ENCODE results near the gene RAD51B.

RAD51B gene

GRCh38 chr14:68672609-68673285, 853.2 kb downstream of the RAD51B start:
- Mint-ChIP-seq H3K27ac (peak overlapping the region; percentile 4), H3K36me3 (ENCODE audit: low read depth) (no peaks in the 10 kb centered on the region), H3K9me3 (no peaks in the 10 kb centered on the region), H3K27me3 (no peaks in the 10 kb centered on the region), H3K4me1 (ENCODE audit: low read depth) (peaks cover 26% of the 10 kb centered on the region), H3K4me3 (no peak overlapping the region)

- Mint-ChIP-seq H3K4me1 (ENCODE audit: low read depth) (peaks cover 32% of the 10 kb centered on the region), H3K27ac (no peak overlapping the region), H3K9me3 (no peaks in the 10 kb centered on the region), H3K36me3 (ENCODE audit: low read depth) (no peaks in the 10 kb centered on the region), H3K27me3 (no peaks in the 10 kb centered on the region), H3K4me3 (no peak overlapping the region)
Measured at GRCh38 chr14:68673464-68673863, 853.9 kb downstream of the RAD51B start.

- H3K4me3 Mint-ChIP-seq, result no peak overlapping the region
- H3K27ac Mint-ChIP-seq, result peak overlapping the region; percentile 59
- no peaks in the 10 kb centered on the region for H3K36me3 Mint-ChIP-seq (ENCODE audit: low read depth)
- H3K9me3 Mint-ChIP-seq, result no peaks in the 10 kb centered on the region
- H3K27me3 Mint-ChIP-seq, result no peaks in the 10 kb centered on the region
- peaks cover 35% of the 10 kb centered on the region for H3K4me1 Mint-ChIP-seq (ENCODE audit: low read depth)
Measured at GRCh38 chr14:68674538-68675232, 855.1 kb downstream of the RAD51B start.

DNA sequence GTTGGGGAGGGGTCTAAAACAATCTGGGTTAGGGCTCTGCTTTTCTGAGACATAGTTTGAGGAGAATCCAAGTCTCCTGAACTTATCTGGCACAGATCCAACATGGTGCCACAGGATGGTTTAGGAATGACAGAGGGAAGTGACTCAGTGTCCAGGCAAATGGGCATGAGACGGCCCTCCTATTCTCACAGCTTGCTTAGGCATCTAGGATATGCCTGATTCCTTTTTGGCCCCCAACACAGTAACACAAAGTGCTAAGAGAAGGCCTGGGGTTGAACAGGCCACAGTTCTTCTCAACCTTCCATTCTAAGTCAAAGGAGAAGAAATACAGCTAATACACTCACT, 855.6 kb downstream of the RAD51B start:
- no peak overlapping the region for H3K4me3 Mint-ChIP-seq
- H3K9me3 Mint-ChIP-seq, result no peaks in the 10 kb centered on the region
- H3K27ac Mint-ChIP-seq, result peak overlapping the region; percentile 59
- H3K4me1 Mint-ChIP-seq (ENCODE audit: low read depth), result peaks cover 35% of the 10 kb centered on the region
- H3K36me3 Mint-ChIP-seq (ENCODE audit: low read depth), result no peaks in the 10 kb centered on the region
- H3K27me3 Mint-ChIP-seq, result no peaks in the 10 kb centered on the region

GRCh38 chr14:68676511-68676943, 856.9 kb downstream of the RAD51B start:
- peaks cover 44% of the 10 kb centered on the region for H3K4me1 Mint-ChIP-seq (ENCODE audit: low read depth)
- no peak overlapping the region for H3K4me3 Mint-ChIP-seq
- H3K27me3 Mint-ChIP-seq, result no peaks in the 10 kb centered on the region
- H3K9me3 Mint-ChIP-seq, result no peaks in the 10 kb centered on the region
- no peak overlapping the region for H3K27ac Mint-ChIP-seq
- no peaks in the 10 kb centered on the region for H3K36me3 Mint-ChIP-seq (ENCODE audit: low read depth)

- no peaks in the 10 kb centered on the region for H3K9me3 Mint-ChIP-seq
- no peak overlapping the region for H3K4me3 Mint-ChIP-seq
- H3K36me3 Mint-ChIP-seq (ENCODE audit: low read depth), result no peaks in the 10 kb centered on the region
- H3K27ac Mint-ChIP-seq, result no peak overlapping the region
- H3K27me3 Mint-ChIP-seq, result no peaks in the 10 kb centered on the region
- peaks cover 48% of the 10 kb centered on the region for H3K4me1 Mint-ChIP-seq (ENCODE audit: low read depth)
Measured at GRCh38 chr14:68677476-68677875, 857.9 kb downstream of the RAD51B start.

DNA sequence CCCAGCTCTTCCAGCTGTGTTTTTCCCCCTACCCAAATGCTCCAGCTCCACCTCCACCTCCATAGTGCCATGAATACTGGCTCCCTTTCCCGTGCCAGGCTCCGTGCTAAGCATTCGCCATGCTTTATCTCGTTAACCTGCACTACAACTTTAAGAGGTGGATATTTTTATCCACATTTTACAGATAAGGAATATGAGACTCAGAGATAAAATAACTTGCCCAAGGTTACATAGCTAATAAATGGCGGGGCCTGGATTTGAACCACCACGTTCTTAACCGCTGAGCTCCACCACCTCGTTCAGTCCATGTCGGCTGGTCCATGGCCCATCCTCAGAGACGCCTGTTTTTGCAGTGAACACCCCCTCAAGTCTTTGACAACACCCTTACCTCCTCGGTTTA, 858.3 kb downstream of the RAD51B start:
- H3K4me3 Mint-ChIP-seq, result no peak overlapping the region
- H3K27ac Mint-ChIP-seq, result no peak overlapping the region
- no peaks in the 10 kb centered on the region for H3K9me3 Mint-ChIP-seq
- peaks cover 48% of the 10 kb centered on the region for H3K4me1 Mint-ChIP-seq (ENCODE audit: low read depth)
- H3K36me3 Mint-ChIP-seq (ENCODE audit: low read depth), result no peaks in the 10 kb centered on the region
- H3K27me3 Mint-ChIP-seq, result no peaks in the 10 kb centered on the region

- Mint-ChIP-seq H3K4me3 (no peak overlapping the region), H3K27me3 (no peaks in the 10 kb centered on the region), H3K9me3 (no peaks in the 10 kb centered on the region), H3K4me1 (ENCODE audit: low read depth) (peaks cover 52% of the 10 kb centered on the region), H3K36me3 (ENCODE audit: low read depth) (no peaks in the 10 kb centered on the region), H3K27ac (no peak overlapping the region)
Measured at GRCh38 chr14:68678471-68678870, 858.9 kb downstream of the RAD51B start.

- no peaks in the 10 kb centered on the region for H3K27me3 Mint-ChIP-seq
- peaks cover 60% of the 10 kb centered on the region for H3K4me1 Mint-ChIP-seq (ENCODE audit: low read depth)
Measured at GRCh38 chr14:68679301-68679700, 859.7 kb downstream of the RAD51B start.

GRCh38 chr14:68679746-68680467, 860.3 kb downstream of the RAD51B start:
- no peaks in the 10 kb centered on the region for H3K27me3 Mint-ChIP-seq
- no peak overlapping the region for H3K27ac Mint-ChIP-seq
- H3K9me3 Mint-ChIP-seq, result no peaks in the 10 kb centered on the region
- H3K36me3 Mint-ChIP-seq (ENCODE audit: low read depth), result no peaks in the 10 kb centered on the region
- no peak overlapping the region for H3K4me3 Mint-ChIP-seq
- H3K4me1 Mint-ChIP-seq (ENCODE audit: low read depth), result peaks cover 62% of the 10 kb centered on the region

More at GRCh38 chr14:68679301-68679700, 859.7 kb downstream of the RAD51B start:
- Mint-ChIP-seq H3K4me3 (no peak overlapping the region), H3K36me3 (ENCODE audit: low read depth) (no peaks in the 10 kb centered on the region), H3K9me3 (no peaks in the 10 kb centered on the region), H3K27ac (no peak overlapping the region)

GRCh38 chr14:68680541-68681051, 861.0 kb downstream of the RAD51B start:
- no peaks in the 10 kb centered on the region for H3K36me3 Mint-ChIP-seq (ENCODE audit: low read depth)
- no peaks in the 10 kb centered on the region for H3K27me3 Mint-ChIP-seq
- no peaks in the 10 kb centered on the region for H3K9me3 Mint-ChIP-seq
- no peak overlapping the region for H3K4me3 Mint-ChIP-seq
- peaks cover 62% of the 10 kb centered on the region for H3K4me1 Mint-ChIP-seq (ENCODE audit: low read depth)
- H3K27ac Mint-ChIP-seq, result no peak overlapping the region

DNA sequence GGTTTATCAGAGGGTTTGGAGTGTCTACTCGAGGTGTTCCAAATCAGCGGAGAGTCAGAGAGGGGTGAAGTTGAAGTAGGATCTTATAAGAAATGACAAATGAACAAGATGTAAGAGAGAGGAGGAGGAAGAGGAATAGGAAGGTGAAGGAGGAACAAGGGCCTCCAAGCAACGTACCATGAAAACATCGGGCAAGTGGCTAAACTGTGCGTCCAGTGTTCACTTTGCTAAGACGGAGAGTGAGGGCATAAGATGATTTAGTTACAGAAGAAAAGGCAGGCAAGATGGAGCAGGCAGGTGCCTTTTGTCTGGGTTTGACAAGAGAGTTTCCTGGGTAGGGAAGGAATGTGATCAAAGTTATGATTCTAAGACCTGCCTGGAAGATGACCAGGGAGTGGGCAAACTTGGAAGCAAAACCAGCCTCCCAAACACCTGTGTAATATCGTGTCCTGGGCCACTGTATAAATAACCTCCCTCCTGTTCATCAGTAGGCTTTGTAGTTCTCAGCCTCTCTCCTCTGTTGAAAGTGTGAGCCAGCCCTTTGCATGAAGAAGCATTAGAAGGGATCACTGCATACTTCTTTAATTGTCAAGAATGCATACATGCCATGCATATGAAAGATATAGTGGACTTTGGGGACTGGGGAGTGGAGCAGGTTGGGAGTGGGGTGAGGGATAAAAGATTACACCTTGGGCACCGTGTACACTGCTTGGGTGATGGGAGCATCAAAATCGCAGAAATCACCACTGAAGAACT, 861.9 kb downstream of the RAD51B start:
- H3K36me3 Mint-ChIP-seq (ENCODE audit: low read depth), result no peaks in the 10 kb centered on the region
- peak overlapping the region; percentile 42 for H3K27ac Mint-ChIP-seq
- no peaks in the 10 kb centered on the region for H3K9me3 Mint-ChIP-seq
- no peak overlapping the region for H3K4me3 Mint-ChIP-seq
- H3K4me1 Mint-ChIP-seq (ENCODE audit: low read depth), result peaks cover 68% of the 10 kb centered on the region
- H3K27me3 Mint-ChIP-seq, result no peaks in the 10 kb centered on the region

- Mint-ChIP-seq H3K4me1 (ENCODE audit: low read depth) (peaks cover 72% of the 10 kb centered on the region), H3K4me3 (peak overlapping the region; percentile 53), H3K36me3 (ENCODE audit: low read depth) (no peaks in the 10 kb centered on the region), H3K27ac (peak overlapping the region; percentile 85), H3K9me3 (no peaks in the 10 kb centered on the region), H3K27me3 (no peaks in the 10 kb centered on the region)
Measured at GRCh38 chr14:68682166-68683103, 862.9 kb downstream of the RAD51B start.

DNA sequence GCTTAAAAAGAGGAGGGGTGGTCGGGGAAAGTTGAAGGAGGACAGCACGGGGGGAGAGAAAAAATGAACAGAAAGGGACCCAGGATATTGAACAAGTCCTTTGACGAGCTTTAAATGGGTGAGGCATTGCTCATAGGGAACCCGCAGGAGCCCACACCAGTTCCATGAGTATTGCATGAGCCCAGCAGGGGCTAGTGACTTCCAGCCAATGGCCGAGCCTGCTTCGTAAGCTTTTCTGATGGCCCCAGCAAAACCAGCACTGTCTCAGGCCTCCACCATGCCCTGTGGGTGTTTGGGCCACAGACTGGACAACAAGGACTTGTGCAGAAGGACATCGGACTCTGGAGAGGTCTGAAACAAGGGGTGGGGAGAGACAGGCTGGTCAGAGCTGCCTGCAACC, 863.7 kb downstream of the RAD51B start:
- H3K9me3 Mint-ChIP-seq, result no peaks in the 10 kb centered on the region

More for the DNA sequence above, 863.7 kb downstream of the RAD51B start:
- Mint-ChIP-seq H3K27me3 (no peaks in the 10 kb centered on the region), H3K27ac (peak overlapping the region; percentile 85), H3K4me1 (ENCODE audit: low read depth) (peaks cover 66% of the 10 kb centered on the region), H3K36me3 (ENCODE audit: low read depth) (no peaks in the 10 kb centered on the region), H3K4me3 (peak overlapping the region; percentile 53)

Data from stimulated activated naive CD8-positive, alpha-beta T cell treated with anti-CD3 and anti-CD28 coated beads, Interleukin-15, Interleukin-2, amounts not matched to agents 100 ng/mL and 50 ng/mL, for 24 hours (primary cell).